ENCODE results near the gene VWA8.

DNA sequence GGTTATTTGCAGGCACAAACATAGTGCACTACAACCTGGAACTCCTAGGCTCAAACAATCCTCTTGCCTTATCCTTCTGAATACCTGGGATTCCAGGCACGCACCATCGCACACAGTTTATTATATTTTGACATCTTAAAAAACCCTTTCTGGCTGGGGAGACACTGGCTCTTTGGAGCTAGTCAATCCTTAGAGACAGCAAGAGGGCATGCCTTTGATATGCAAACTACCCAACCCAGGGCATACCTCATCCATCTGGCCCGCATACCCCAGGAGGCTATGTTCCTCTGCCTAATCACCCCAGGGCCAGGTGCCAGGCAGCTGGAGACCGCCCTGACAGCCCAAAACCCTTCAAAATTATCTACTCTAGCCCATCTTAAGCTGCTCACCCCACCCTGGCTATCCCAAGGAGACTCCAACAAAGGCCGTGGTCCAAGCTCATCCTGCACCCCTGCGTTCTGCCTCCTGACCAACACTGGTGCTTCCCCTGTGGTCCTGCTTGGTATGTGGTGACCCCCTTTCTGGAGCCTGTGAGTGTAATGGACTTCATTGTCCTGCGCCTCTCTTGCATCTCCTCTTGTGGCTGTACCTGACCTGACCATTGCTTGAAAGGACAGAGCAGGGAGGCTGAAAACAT lies 417.1 kb downstream of the VWA8 start:
- TF ChIP-seq, protein P1, sequence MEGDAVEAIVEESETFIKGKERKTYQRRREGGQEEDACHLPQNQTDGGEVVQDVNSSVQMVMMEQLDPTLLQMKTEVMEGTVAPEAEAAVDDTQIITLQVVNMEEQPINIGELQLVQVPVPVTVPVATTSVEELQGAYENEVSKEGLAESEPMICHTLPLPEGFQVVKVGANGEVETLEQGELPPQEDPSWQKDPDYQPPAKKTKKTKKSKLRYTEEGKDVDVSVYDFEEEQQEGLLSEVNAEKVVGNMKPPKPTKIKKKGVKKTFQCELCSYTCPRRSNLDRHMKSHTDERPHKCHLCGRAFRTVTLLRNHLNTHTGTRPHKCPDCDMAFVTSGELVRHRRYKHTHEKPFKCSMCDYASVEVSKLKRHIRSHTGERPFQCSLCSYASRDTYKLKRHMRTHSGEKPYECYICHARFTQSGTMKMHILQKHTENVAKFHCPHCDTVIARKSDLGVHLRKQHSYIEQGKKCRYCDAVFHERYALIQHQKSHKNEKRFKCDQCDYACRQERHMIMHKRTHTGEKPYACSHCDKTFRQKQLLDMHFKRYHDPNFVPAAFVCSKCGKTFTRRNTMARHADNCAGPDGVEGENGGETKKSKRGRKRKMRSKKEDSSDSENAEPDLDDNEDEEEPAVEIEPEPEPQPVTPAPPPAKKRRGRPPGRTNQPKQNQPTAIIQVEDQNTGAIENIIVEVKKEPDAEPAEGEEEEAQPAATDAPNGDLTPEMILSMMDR (IDR thresholded peaks at IDR 0.05; ENCODE audit: low read depth, low read length) = no peak
- TF ChIP-seq, protein P2, sequence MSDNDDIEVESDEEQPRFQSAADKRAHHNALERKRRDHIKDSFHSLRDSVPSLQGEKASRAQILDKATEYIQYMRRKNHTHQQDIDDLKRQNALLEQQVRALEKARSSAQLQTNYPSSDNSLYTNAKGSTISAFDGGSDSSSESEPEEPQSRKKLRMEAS (IDR thresholded peaks at IDR 0.05; ENCODE audit: low read depth, low read length) = no peak
- no peak for TF ChIP-seq POLR2A (IDR thresholded peaks at IDR 0.05; ENCODE audit: extremely low read depth, insufficient read length)

Measured in NB4 (cell line).